Calu3 (cell line): ENCODE results near the gene SEC62. TPM values are rescaled to one million over a fixed set of nuclear protein-coding genes. Genes with fewer than 3 reads are reported as not detected.

ENCODE experiments used
- BruUV-seq: library from RNA; stranded (reverse); fragments of 400-500 nt; replicated peaks from 2 replicates; lab custom pipeline; 2021; lab: Mats Ljungman, UMichigan
- CTCF ChIA-PET: fragments of 300-600 bp; sonication (Branson Sonifier 250); formaldehyde crosslinking; loops from one replicate; lab custom pipeline; 2022; ENCODE audit warnings: antibody characterized with exemption; lab: Charles Lee
- DNase-seq: peaks from one replicate; pipeline ENCODE4 v3.0.0; 2022
- H3K27ac Mint-ChIP-seq: one replicate; pipeline ENCODE4 v1.8.0; 2022; ENCODE audit warnings: mixed read lengths; ENCODE audit not compliant: unreplicated experiment
- H3K27me3 Mint-ChIP-seq: one replicate; pipeline ENCODE4 v1.8.0; 2022; ENCODE audit warnings: mixed read lengths; ENCODE audit not compliant: unreplicated experiment
- H3K36me3 Mint-ChIP-seq: one replicate; pipeline ENCODE4 v1.8.0; 2022; ENCODE audit warnings: mild to moderate bottlenecking, moderate library complexity, mixed read lengths; ENCODE audit not compliant: insufficient read depth, unreplicated experiment
- H3K4me1 Mint-ChIP-seq: one replicate; pipeline ENCODE4 v1.8.0; 2022; ENCODE audit warnings: mild to moderate bottlenecking, low read depth, mixed read lengths; ENCODE audit not compliant: unreplicated experiment
- H3K4me3 Mint-ChIP-seq: one replicate; pipeline ENCODE4 v1.8.0; 2022; ENCODE audit warnings: mild to moderate bottlenecking, low read depth, moderate library complexity, mixed read lengths; ENCODE audit not compliant: unreplicated experiment
- H3K9me3 Mint-ChIP-seq: one replicate; pipeline ENCODE4 v1.8.0; 2022; ENCODE audit warnings: low read depth, mixed read lengths; ENCODE audit not compliant: unreplicated experiment
- intact Hi-C: fragments of 100-400 bp; cut with micrococcal nuclease; formaldehyde crosslinking; loops from one replicate; pipeline ENCODE4 v1.10.0; 2022; ENCODE audit not compliant: unreplicated experiment
- total RNA-seq: library from RNA; stranded (reverse); gene quantifications from 2 replicates; pipeline ENCODE4 v1.2.3, GENCODE V29; 2022
- TF ChIP-seq, protein P1 (sequence below): fragments of 200-600 bp; IDR thresholded peaks from one replicate; pipeline ENCODE4 v1.8.0; 2022; ENCODE audit warnings: antibody characterized with exemption; ENCODE audit not compliant: unreplicated experiment

The SEC62 gene
- total RNA-seq, 1 experiment from 2014 or later, result 148 TPM

DNA sequence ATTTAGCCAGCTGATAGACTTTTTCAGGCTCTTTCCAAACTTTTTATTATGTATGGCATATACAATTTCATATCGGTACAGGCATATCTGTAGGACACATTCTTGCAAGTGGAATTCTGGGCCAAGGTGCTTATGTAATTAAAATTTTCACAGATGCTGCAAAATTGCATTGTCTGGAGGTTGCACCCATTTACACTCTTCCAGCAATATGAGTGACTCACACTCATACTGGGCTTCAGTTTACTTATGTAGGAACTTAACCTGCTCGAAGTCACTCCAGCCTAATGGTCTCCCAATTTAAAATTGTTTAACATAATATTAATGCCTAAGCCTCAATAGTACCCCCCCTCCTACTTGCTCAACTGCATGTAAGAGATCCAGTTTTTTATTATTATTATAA is 11.2 kb upstream of the SEC62 start:
- Mint-ChIP-seq H3K27me3 (peaks cover 25% of the 10 kb centered on the region), H3K36me3 (no peaks in the 10 kb centered on the region), H3K27ac (no peak overlapping the region), H3K4me1 (no peaks in the 10 kb centered on the region), H3K4me3 (no peak overlapping the region), H3K9me3 (no peaks in the 10 kb centered on the region)
- TF ChIP-seq, protein P1, sequence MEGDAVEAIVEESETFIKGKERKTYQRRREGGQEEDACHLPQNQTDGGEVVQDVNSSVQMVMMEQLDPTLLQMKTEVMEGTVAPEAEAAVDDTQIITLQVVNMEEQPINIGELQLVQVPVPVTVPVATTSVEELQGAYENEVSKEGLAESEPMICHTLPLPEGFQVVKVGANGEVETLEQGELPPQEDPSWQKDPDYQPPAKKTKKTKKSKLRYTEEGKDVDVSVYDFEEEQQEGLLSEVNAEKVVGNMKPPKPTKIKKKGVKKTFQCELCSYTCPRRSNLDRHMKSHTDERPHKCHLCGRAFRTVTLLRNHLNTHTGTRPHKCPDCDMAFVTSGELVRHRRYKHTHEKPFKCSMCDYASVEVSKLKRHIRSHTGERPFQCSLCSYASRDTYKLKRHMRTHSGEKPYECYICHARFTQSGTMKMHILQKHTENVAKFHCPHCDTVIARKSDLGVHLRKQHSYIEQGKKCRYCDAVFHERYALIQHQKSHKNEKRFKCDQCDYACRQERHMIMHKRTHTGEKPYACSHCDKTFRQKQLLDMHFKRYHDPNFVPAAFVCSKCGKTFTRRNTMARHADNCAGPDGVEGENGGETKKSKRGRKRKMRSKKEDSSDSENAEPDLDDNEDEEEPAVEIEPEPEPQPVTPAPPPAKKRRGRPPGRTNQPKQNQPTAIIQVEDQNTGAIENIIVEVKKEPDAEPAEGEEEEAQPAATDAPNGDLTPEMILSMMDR, result no peak
- BruUV-seq, result no TSS peak
- intact Hi-C loops, result no loop called here
- CTCF ChIA-PET, result no interaction called here
- DNase-seq, result no peak

DNA sequence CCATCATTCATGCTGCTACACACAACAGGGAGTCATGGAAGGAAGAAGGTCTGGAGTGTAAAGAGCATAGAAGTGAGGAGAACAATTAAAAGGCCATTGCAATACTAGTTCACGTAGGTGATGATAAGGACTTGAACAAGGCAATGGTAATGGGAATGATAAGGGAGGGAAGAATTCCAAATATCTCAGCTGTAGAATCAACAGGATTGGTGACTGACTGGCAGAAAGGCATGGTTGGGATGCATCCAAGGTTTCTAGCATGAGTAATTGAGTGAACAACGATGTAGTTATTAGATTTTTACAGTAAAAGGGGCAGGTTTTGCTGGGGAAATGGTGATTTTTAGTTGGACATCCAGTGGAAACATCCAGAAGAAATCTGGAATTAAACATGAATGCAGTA is 2.4 kb upstream of the SEC62 start:
- Mint-ChIP-seq H3K36me3 (peaks cover 22% of the 10 kb centered on the region), H3K9me3 (peaks cover 3% of the 10 kb centered on the region), H3K4me1 (peaks cover 26% of the 10 kb centered on the region), H3K27me3 (peaks cover 31% of the 10 kb centered on the region), H3K4me3 (no peak overlapping the region), H3K27ac (no peak overlapping the region)
- CTCF ChIA-PET, result no interaction called here
- no TSS peak for BruUV-seq
- no peak for DNase-seq
- TF ChIP-seq, protein P1, result no peak
- intact Hi-C loops, result no loop called here

DNA sequence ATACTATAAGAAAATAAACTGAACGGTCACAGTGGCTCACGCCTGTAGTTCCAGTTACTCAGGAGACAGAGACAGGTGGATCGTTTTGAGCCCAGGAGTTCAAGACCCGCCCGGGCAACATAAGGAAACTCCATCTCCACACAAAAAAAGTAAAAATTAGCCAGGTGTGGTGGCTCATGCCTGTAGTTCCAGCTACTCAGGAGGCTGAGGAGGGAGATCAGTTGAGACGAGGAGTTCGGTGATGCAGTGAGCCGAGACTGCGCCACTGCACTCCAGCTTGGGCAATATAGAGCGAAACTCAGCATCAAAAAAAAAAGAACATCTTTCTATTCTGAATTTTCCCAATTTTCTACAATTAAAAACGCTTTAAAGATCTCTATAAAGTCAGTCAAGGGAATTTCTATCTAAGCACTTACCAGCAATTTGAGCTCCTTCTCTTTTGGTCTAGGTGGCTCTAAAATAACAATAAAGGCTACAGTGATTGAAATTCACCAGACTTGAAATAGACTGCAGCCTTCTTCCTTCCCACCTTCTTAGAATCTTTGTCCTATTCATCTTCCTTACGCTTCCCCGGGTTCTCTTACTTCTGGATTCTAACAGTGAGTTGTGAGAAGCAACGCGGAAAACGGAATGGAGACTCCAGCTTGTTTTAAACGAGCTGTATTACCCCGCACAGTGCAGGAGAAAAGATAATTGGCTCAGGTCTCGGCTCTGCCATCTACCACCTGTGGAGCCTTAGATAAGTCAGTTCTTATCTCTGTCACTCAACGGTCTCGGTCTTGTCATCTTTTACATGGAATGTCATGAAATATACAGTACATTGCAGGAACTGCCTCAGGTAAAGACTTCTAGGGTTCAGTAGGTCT is 812 bp upstream of the SEC62 start:
- BruUV-seq, result TSS peak; percentile 55
- CTCF ChIA-PET, result interaction anchor here (0.6 to 1.9 kb wide), 3 partner anchors 17 to 111 kb away, joined by 3 to 5 read pairs (median 5); no protein-coding TSS in a partner anchor

More for the DNA sequence above, 812 bp upstream of the SEC62 start:
- intact Hi-C loops, result loop anchor here (1.0 to 2.0 kb wide), 2 partner anchors 102 to 203 kb away; no protein-coding TSS in a partner anchor
- H3K4me1 Mint-ChIP-seq, result peaks cover 26% of the 10 kb centered on the region
- peaks cover 3% of the 10 kb centered on the region for H3K9me3 Mint-ChIP-seq
- DNase-seq, result no peak
- H3K36me3 Mint-ChIP-seq, result peaks cover 22% of the 10 kb centered on the region
- TF ChIP-seq, protein P1, result no peak
- H3K27me3 Mint-ChIP-seq, result peaks cover 22% of the 10 kb centered on the region
- peak overlapping the region; percentile 98 for H3K27ac Mint-ChIP-seq
- H3K4me3 Mint-ChIP-seq, result peak overlapping the region; percentile 94
